Nephron (organoid): ENCODE results near the gene IFIT2.

Experiments used
- H3K27ac Mint-ChIP-seq, 3 experiments: 2 replicates each; pipeline ENCODE4 v1.8.0; 2020; ENCODE audit warnings: mixed read lengths in 3 of 3, mild to moderate bottlenecking in 2 of 3, moderate library complexity in 1 of 3
- H3K27me3 Mint-ChIP-seq: 2 replicates; pipeline ENCODE4 v1.8.0; 2021; ENCODE audit warnings: low read depth, mild to moderate bottlenecking, moderate library complexity, mixed read lengths
- H3K36me3 Mint-ChIP-seq: 2 replicates; pipeline ENCODE4 v1.8.0; 2020; ENCODE audit warnings: low read depth, mixed read lengths
- H3K4me1 Mint-ChIP-seq: 2 replicates; pipeline ENCODE4 v1.8.0; 2020; ENCODE audit warnings: mixed read lengths
- H3K4me3 Mint-ChIP-seq, 3 experiments: 2 replicates each; pipeline ENCODE4 v1.8.0; 2020; ENCODE audit warnings: mild to moderate bottlenecking in 3 of 3, mixed read lengths in 3 of 3, moderate library complexity in 2 of 3
- H3K9me3 Mint-ChIP-seq: 2 replicates; pipeline ENCODE4 v1.8.0; 2020; ENCODE audit warnings: mixed read lengths
- CTCF ChIP-seq, 3 experiments: fragments of 200-600 bp; sonication (generic); IDR thresholded peaks; one replicate each; pipeline ENCODE4 v1.5.0; 2021; ENCODE audit warnings: antibody characterized with exemption in 3 of 3; ENCODE audit not compliant: unreplicated experiment in 3 of 3

IFIT2 gene

GRCh38 chr10:89355394-89355931 lies 53.6 kb downstream of the IFIT2 start:
- TF ChIP-seq CTCF (IDR thresholded peaks at IDR 0.05; ENCODE audit: unreplicated experiment in 3 of 3): no peak
- Mint-ChIP-seq H3K36me3 (peaks cover 3% of the 10 kb centered on the region), H3K27me3 (no peaks in the 10 kb centered on the region), H3K27ac (peak overlapping the region in 1 of 3 experiments; percentile 27), H3K9me3 (peaks cover 6% of the 10 kb centered on the region), H3K4me1 (peaks cover 25% of the 10 kb centered on the region), H3K4me3 (no peak overlapping the region)

GRCh38 chr10:89357096-89357495 lies 55.2 kb downstream of the IFIT2 start:
- TF ChIP-seq CTCF (IDR thresholded peaks at IDR 0.05; ENCODE audit: unreplicated experiment in 3 of 3): no peak
- H3K4me1 Mint-ChIP-seq: peaks cover 9% of the 10 kb centered on the region
- peaks cover 3% of the 10 kb centered on the region for H3K36me3 Mint-ChIP-seq
- H3K27me3 Mint-ChIP-seq: no peaks in the 10 kb centered on the region
- no peak overlapping the region for H3K4me3 Mint-ChIP-seq
- H3K27ac Mint-ChIP-seq: peak overlapping the region; percentile 0 to 76 (median 44)
- peaks cover 6% of the 10 kb centered on the region for H3K9me3 Mint-ChIP-seq

GRCh38 chr10:89357975-89358374 lies 56.1 kb downstream of the IFIT2 start:
- Mint-ChIP-seq H3K9me3 (peaks cover 6% of the 10 kb centered on the region), H3K4me3 (no peak overlapping the region), H3K27ac (no peak overlapping the region), H3K36me3 (peaks cover 3% of the 10 kb centered on the region), H3K4me1 (peaks cover under 1% of the 10 kb centered on the region), H3K27me3 (no peaks in the 10 kb centered on the region)
- TF ChIP-seq CTCF (IDR thresholded peaks at IDR 0.05; ENCODE audit: unreplicated experiment in 3 of 3): no peak
